GM18519 (cell line): ENCODE results near the gene NTM.

ENCODE experiments used
- ATAC-seq: cut with Tn5 transposase; IDR thresholded peaks from one replicate; pipeline ENCODE4 v1.9.1; 2021; ENCODE audit warnings: mild to moderate bottlenecking, moderate library complexity; ENCODE audit not compliant: unreplicated experiment, low FRiP score

The NTM gene

GRCh38 chr11:131372234-131372962, 2.0 kb downstream of the NTM start:
- ATAC-seq: no peak

DNA sequence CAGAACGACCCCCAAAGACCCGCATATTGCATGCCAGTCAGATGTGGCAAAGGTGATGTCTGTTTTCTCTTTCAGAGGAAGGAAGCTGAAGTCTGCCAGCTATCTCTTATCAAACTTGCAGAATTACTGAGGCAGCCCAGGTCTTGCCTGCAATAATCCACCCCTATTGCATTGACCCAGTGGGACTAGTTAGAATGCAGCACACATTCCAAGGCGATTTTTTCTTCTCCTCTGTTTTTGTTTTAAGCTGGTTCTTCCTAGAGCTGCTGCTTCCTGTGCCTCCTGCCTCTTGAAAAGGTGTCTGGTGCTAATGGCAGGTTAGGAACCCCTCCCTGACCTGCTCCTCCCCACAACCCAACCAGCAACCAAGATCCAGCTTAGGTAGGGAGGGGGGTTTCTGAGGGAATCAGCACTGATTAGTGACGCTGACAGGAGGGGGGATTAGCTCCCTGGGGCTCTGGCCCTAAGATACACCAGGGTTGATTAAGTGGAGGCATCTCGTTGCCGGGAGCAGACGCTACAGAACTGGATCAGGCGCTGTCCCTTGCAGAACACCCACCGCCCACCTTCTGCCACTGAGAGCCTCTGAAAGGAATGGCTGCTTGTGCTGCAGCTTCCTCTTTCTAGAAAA, 2.8 kb downstream of the NTM start:
- ATAC-seq: no peak

GRCh38 chr11:131373756-131374155, 3.3 kb downstream of the NTM start:
- no peak for ATAC-seq

DNA sequence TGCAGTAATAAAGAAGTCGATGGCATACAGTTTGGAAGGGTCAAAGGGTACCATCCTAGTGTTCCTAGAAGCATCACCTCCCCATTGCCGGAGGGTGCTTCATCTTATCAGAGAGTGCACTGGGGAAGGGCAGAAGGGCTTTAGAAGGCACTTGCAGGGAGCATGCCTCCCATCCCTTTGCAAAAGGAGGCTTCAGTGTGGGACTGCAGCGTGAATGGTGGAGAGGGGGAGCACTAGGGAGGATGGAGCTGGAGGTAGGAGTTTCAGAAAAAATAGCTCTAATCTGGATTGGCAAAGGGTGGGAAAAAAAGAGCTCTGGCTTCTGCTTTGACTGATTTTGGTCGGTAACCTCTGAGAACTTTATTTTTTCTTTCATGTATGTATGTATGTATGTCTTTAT, 5.0 kb downstream of the NTM start:
- no peak for ATAC-seq

GRCh38 chr11:131375915-131376314, 5.5 kb downstream of the NTM start:
- no peak for ATAC-seq

GRCh38 chr11:131378931-131379330, 8.5 kb downstream of the NTM start:
- peak; percentile 95 for ATAC-seq

GRCh38 chr11:131385763-131386390, 15.5 kb downstream of the NTM start:
- ATAC-seq: no peak

DNA sequence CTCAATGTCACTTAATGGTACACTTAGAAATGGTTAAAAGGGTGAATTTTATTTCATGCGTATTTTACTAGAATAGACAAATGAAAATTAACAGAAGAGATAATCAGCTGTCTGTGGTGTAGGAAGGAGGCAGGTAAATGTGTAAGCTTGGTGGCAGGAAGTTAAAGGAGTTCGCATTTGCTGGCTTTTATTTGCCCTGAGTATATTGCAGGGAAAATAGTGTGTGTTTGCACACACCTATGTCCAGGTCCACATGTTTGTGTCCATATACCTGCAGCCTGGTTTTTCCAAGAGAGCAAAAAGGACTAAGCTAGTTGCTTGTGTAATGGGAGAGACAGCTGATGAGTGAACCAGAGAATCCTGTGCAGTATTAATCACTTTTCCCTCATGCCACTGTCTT, 16.0 kb downstream of the NTM start:
- no peak for ATAC-seq

GRCh38 chr11:131388030-131388429, 17.6 kb downstream of the NTM start:
- no peak for ATAC-seq

DNA sequence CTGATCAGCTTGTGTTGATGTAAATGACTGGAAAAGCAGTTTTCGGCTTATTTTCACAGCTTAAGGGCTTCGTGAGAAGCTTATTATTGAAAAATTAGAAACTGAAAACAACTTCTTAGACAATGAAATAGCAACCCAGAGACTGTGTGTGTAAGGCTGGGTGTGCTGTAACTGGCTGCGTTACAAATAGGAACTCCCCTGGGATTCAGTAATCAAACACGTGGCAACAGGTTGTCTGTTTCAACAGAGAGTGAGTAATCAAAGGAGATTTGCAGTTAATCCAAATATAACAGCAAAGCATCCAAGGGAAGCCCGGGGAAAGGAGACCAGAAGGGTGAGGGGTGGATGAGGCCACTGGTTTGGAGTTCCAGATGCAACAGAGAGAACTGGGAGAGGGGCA, 19.2 kb downstream of the NTM start:
- ATAC-seq: no peak

DNA sequence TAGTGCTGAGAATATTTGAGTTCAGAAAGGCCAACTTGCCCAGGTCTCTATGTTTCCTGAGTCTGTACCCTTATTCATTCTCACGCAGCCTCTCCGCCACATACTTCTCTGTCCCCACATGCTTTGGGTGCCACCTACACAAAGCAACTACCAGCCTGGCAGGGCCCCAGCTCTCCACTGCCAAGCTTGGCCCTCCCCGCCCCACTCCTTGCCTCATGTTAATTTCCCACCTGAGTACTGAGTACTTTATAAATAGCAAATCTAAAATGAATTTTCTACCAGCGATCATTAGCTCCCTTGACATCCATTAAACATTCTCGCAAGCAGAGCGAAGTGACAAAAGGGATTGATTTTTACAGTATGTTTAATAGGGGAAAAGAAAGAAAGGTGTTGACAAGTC, 20.8 kb downstream of the NTM start:
- ATAC-seq: no peak

DNA sequence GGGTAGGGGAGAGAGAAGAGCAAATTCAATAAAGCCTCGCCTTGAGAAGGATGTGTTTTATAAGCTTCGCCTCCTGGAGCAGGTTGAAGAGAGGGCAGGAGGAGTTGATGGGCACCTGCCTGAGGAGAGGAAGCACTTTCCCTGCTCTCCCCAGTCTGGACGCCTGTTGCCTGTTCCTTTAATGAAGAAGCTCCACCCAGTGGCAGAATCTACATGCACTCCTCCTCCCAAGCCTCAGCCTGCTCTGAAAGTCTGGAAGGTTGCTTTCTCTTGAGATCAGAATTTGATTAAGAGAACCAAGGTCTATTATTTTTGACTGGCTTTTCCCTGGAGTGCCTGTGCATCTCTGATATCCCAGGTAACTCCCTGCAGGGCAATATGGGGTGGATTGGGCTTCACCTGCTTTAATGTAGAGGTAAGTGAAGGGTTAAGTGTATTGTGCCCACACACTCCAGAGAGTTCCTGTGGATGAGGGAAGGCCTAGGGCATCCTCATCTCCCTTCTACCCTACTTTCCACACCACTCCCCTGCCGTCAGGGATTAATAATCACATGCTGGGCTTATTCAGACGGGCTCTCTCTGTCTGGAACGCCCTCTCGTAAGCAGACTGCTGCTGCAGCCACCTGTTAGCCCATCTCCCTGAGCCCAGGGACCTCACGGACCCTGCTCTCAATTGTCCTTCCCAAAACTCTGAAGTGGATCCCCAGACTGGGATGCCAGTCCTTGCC, 22.3 kb downstream of the NTM start:
- no peak for ATAC-seq

GRCh38 chr11:131393691-131394090, 23.3 kb downstream of the NTM start:
- ATAC-seq: no peak

GRCh38 chr11:131397675-131398074, 27.3 kb downstream of the NTM start:
- ATAC-seq: no peak

- ATAC-seq: no peak
These were observed 31.6 kb downstream of the NTM start for GRCh38 chr11:131402040-131402439.

- no peak for ATAC-seq
These were observed 33.6 kb downstream of the NTM start for GRCh38 chr11:131404010-131404409.

DNA sequence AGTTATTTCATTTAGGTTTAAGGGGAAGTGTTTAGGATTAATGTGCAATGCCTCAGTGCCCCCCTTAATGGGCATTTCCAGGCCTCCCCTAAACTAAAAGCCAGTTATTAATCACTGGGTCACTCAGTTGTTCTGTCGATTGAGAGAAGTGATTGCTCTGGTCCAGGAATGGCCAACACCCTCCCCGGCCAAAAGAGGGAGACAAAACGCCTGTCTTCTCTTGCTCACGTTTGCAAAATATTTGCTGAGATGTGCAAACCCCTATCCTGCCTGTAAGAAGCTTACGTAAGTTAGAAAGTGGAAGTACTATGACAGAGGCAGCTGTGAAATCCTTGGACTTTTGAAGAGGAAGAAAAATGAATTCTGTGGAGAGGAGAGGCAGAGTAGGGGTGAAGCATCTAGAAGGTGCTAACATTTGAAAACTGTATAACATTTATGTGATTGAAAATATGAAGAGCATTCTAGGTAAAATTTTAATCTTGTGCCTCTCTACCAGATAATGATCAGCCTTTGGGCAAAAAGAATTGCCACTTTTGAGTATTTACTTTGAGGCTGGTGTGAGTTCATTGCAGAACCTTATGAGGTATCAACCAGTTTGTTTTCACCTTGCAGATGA, 37.7 kb downstream of the NTM start:
- no peak for ATAC-seq

- no peak for ATAC-seq
These were observed 38.9 kb downstream of the NTM start for GRCh38 chr11:131409345-131409744.

- no peak for ATAC-seq
These were observed 41.2 kb downstream of the NTM start for GRCh38 chr11:131411636-131412035.

- no peak for ATAC-seq
These were observed 41.6 kb downstream of the NTM start for GRCh38 chr11:131412061-131412460.

DNA sequence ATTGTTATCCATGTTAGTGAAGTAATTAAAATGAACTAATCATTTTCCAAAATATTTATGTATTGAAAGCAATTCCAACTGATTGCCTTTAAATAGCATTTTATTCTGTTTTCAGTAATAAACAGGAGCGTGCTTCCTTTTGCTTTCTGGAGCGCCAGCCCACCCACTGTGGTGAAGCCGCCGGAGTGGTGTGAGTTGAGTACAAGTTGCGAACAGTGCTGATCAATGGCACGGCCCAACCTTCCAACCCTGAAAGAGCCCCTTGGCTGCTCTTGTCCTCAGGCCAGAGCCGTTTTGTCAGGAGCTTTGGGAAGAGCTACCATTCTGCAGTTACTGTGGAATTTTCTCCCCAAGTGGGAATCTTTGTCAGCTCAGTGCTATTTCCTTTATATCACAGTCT, 42.8 kb downstream of the NTM start:
- no peak for ATAC-seq
